ENCODE data around the gene RTL1. TPM values are rescaled to one million over a fixed set of nuclear protein-coding genes. Genes with fewer than 3 reads are reported as not detected.

The RTL1 gene
- total RNA-seq, 1 experiment from 2014 or later: 0.24 TPM

GRCh38 chr14:100874051-100874410 is 29.5 kb downstream of the RTL1 start:
- peaks cover 6% of the 10 kb centered on the region for H3K9me3 Mint-ChIP-seq (ENCODE audit: low read depth, unreplicated experiment)
- peaks cover 17% of the 10 kb centered on the region for H3K4me1 Mint-ChIP-seq (ENCODE audit: low read depth, unreplicated experiment)
- H3K4me3 Mint-ChIP-seq (ENCODE audit: low read depth, unreplicated experiment): no peak overlapping the region
- H3K27me3 Mint-ChIP-seq (ENCODE audit: unreplicated experiment): no peaks in the 10 kb centered on the region
- intact Hi-C loops (cut with micrococcal nuclease; ENCODE audit: unreplicated experiment): no loop called here
- DNase-seq: no peak
- TF ChIP-seq CTCF (IDR thresholded peaks at IDR 0.05; ENCODE audit: unreplicated experiment): no peak
- no TSS peak for BruUV-seq (replicated peaks)
- no peaks in the 10 kb centered on the region for H3K36me3 Mint-ChIP-seq (ENCODE audit: insufficient read depth, unreplicated experiment)
- H3K27ac Mint-ChIP-seq (ENCODE audit: unreplicated experiment): no peak overlapping the region
- CTCF ChIA-PET: no interaction called here

- Mint-ChIP-seq H3K9me3 (ENCODE audit: low read depth, unreplicated experiment) (peaks cover 6% of the 10 kb centered on the region), H3K4me3 (ENCODE audit: low read depth, unreplicated experiment) (no peak overlapping the region), H3K27ac (ENCODE audit: unreplicated experiment) (no peak overlapping the region)
Measured at GRCh38 chr14:100873096-100873482, 30.4 kb downstream of the RTL1 start.

GRCh38 chr14:100872259-100873095 is 31.0 kb downstream of the RTL1 start:
- no peaks in the 10 kb centered on the region for H3K27me3 Mint-ChIP-seq (ENCODE audit: unreplicated experiment)
- H3K9me3 Mint-ChIP-seq (ENCODE audit: low read depth, unreplicated experiment): peaks cover 6% of the 10 kb centered on the region
- TF ChIP-seq CTCF (IDR thresholded peaks at IDR 0.05; ENCODE audit: unreplicated experiment): no peak
- BruUV-seq (replicated peaks): no TSS peak
- CTCF ChIA-PET: no interaction called here
- H3K4me3 Mint-ChIP-seq (ENCODE audit: low read depth, unreplicated experiment): no peak overlapping the region
- no peaks in the 10 kb centered on the region for H3K36me3 Mint-ChIP-seq (ENCODE audit: insufficient read depth, unreplicated experiment)
- no peak overlapping the region for H3K27ac Mint-ChIP-seq (ENCODE audit: unreplicated experiment)
- DNase-seq: no peak
- H3K4me1 Mint-ChIP-seq (ENCODE audit: low read depth, unreplicated experiment): peaks cover 17% of the 10 kb centered on the region
- intact Hi-C loops (cut with micrococcal nuclease; ENCODE audit: unreplicated experiment): no loop called here

More at GRCh38 chr14:100873096-100873482, 30.4 kb downstream of the RTL1 start:
- H3K27me3 Mint-ChIP-seq (ENCODE audit: unreplicated experiment): no peaks in the 10 kb centered on the region
- no peak for TF ChIP-seq CTCF (IDR thresholded peaks at IDR 0.05; ENCODE audit: unreplicated experiment)
- DNase-seq: no peak
- peaks cover 17% of the 10 kb centered on the region for H3K4me1 Mint-ChIP-seq (ENCODE audit: low read depth, unreplicated experiment)
- no TSS peak for BruUV-seq (replicated peaks)
- H3K36me3 Mint-ChIP-seq (ENCODE audit: insufficient read depth, unreplicated experiment): no peaks in the 10 kb centered on the region
- CTCF ChIA-PET: interaction anchor here (0.5 to 0.6 kb wide), 3 partner anchors 524 to 716 kb away, joined by 3 to 4 read pairs (median 3); no protein-coding TSS in a partner anchor
- intact Hi-C loops (cut with micrococcal nuclease; ENCODE audit: unreplicated experiment): no loop called here

- no TSS peak for BruUV-seq (replicated peaks)
- Mint-ChIP-seq H3K4me3 (ENCODE audit: low read depth, unreplicated experiment) (no peak overlapping the region), H3K27ac (ENCODE audit: unreplicated experiment) (no peak overlapping the region), H3K27me3 (ENCODE audit: unreplicated experiment) (no peaks in the 10 kb centered on the region), H3K36me3 (ENCODE audit: insufficient read depth, unreplicated experiment) (no peaks in the 10 kb centered on the region), H3K9me3 (ENCODE audit: low read depth, unreplicated experiment) (peaks cover 6% of the 10 kb centered on the region), H3K4me1 (ENCODE audit: low read depth, unreplicated experiment) (peaks cover 17% of the 10 kb centered on the region)
- no peak for TF ChIP-seq CTCF (IDR thresholded peaks at IDR 0.05; ENCODE audit: unreplicated experiment)
- CTCF ChIA-PET: no interaction called here
- no peak for DNase-seq
- intact Hi-C loops (cut with micrococcal nuclease; ENCODE audit: unreplicated experiment): no loop called here
Measured at GRCh38 chr14:100871234-100872186, 32.0 kb downstream of the RTL1 start.
